Right cardiac atrium (tissue), 5 donors: ENCODE results near the gene NFATC2IP. TPM values are rescaled to one million over a fixed set of nuclear protein-coding genes. Genes with fewer than 3 reads are reported as not detected.
A peak's percentile ranks its signal among the peaks of the same experiment; 100 is the strongest.
"Not testable (repeated sequence)": the region's sequence is repeated elsewhere in the genome, so short reads cannot be mapped to it uniquely, and the experiment has no call there.

Experiments
- ATAC-seq, 2 donors: fragments of 200-7000 bp; cut with Tn5 transposase; one replicate each; pipeline versions ENCODE4 v1.8.0 to v1.9.1; 2020; ENCODE audit warnings: moderate library complexity in 2 of 2, mild to moderate bottlenecking in 1 of 2
- DNase-seq, 3 donors: peaks; one replicate each; pipeline ENCODE4 v3.0.0-alpha.2; 2020
- H3K27ac ChIP-seq: one replicate; pipeline ENCODE4 v1.5.1; 2013; ENCODE audit warnings: mild to moderate bottlenecking, low read length, control low read depth, moderate library complexity
- H3K27me3 ChIP-seq: one replicate; pipeline ENCODE4 v1.6.1; 2013; ENCODE audit not compliant: control insufficient read depth, insufficient read depth
- H3K4me1 ChIP-seq: one replicate; pipeline ENCODE4 v1.6.1; 2013; ENCODE audit warnings: low read length; ENCODE audit not compliant: control insufficient read depth, insufficient read depth
- H3K4me3 ChIP-seq: one replicate; pipeline ENCODE4 v1.5.1; 2013; ENCODE audit warnings: low read length, control low read depth
- H3K9me3 ChIP-seq: one replicate; pipeline ENCODE4 v1.6.1; 2013; ENCODE audit warnings: low read length; ENCODE audit not compliant: control insufficient read depth
- WGBS: extraction: QIAGEN DNeasy Blood & Tissue Kit; methylation state at CpG from one replicate; pipeline ENCODE4 v1.1.7; 2013; 5-methylcytosine and 5-hydroxymethylcytosine counted together
- intact Hi-C, 4 donors: fragments of 100-400 bp; cut with DNase I; formaldehyde crosslinking; loops; one replicate each; pipeline versions ENCODE4 v1.11.0 to v1.14.0; 2022 to 2023
- polyA plus RNA-seq: library from polyadenylated mRNA; stranded (reverse); fragments of 200-250 nt; gene quantifications from one replicate; pipeline ENCODE4 v1.2.3, GENCODE V29; 2013
- total RNA-seq, 4 donors: library from RNA; stranded (reverse); fragmentation: NEBNext Ultra II Directional; extraction: Animal tissue kit (Norgen Biotek cat#: 25700); gene quantifications; one replicate each; pipeline ENCODE4 v1.2.1, GENCODE V29; 2021
- donor health status: healthy with polysubstance abuse.
- donor health status: DM: no; HTN: yes; CAD: no.
- donor health status: DM: no; HTN: no; CAD: no.
- donor health status: DM: no; HTN: yes; CAD: no; lungs with severe emphysema.
- donor health status: DM: yes; HTN: yes; CAD: no.

The NFATC2IP gene
- total and polyA plus RNA-seq, 5 donors = 13.4 to 18.0 (median 17.2) TPM

DNA sequence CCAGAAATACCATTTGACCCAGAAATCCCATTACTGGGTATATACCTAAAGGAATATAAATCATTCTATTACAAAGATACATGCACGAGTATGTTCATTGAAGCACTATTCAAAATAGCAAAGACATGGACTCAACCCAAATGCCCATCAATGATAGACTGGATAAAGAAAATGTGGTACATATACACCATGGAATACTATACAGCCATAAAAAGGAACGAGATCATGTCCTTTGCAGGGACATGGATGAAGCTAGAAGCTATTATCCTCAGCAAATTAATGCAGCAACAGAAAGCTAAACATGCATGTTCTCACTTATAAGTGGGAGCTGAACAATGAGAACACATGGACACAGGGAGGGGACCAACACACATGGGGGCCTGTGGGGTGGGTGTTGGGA, 24.5 kb upstream of the NFATC2IP start:
- not testable (repeated sequence) for H3K4me3 ChIP-seq, DNase-seq, ATAC-seq, H3K4me1 ChIP-seq, H3K27ac ChIP-seq, H3K27me3 ChIP-seq, H3K9me3 ChIP-seq
- intact Hi-C loops = loop anchor here in 1 of 4 donors (5.0 kb wide), 1 partner anchor 44 kb away; no protein-coding TSS in a partner anchor
- 78% methylated on average over 2 of the region's 2 CpGs for WGBS

DNA sequence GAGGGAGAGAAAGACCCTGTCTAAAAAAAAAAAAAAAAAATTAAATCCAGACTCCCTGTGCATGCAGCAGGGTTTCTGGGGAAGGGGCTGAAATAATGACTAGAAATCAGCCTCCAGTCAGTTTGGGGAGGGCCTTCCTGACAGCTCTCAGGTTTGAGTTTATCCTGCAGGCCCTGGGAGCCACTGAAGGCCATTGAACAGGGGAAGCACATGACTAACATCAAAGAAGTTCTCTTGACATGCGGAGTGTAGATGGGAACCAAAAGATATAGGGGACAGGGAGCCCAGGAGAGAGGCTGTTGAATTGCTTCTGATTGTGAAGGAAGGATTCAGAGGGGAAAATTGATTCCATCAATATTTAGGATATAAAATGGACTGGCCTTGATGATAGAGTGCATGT, 22.9 kb upstream of the NFATC2IP start:
- no peak for DNase-seq
- no peak for ATAC-seq
- 82% methylated on average over 1 of the region's 1 CpG for WGBS
- Histone ChIP-seq H3K27ac (no peak overlapping the region), H3K9me3 (no peaks in the 10 kb centered on the region), H3K4me3 (no peak overlapping the region), H3K4me1 (no peaks in the 10 kb centered on the region), H3K27me3 (no peaks in the 10 kb centered on the region)
- intact Hi-C loops = loop anchor here in 2 of 4 donors (2.0 to 5.0 kb wide), 2 partner anchors 17 to 46 kb away; no protein-coding TSS in a partner anchor

DNA sequence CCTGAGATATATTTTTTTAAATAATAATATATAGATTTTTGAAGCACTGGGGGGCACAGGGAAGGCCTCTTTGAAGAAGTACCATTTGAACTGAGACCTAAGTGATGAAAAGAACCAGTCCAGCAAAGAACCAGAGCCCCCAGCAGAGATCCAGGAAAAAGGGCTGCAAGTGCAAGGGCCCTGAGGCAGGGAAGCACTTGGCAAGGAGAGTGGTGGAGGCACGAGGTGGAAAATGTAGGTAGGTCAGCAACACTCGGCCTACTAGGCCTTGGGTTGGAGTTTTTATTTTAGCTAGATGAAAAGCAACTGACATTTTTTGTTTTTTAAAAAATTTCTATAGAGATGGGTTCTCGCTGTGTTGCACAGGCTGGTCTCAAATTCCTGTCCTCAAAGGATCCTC, 20.5 kb upstream of the NFATC2IP start:
- H3K4me3 ChIP-seq = no peak overlapping the region
- no peaks in the 10 kb centered on the region for H3K4me1 ChIP-seq
- H3K9me3 ChIP-seq = no peaks in the 10 kb centered on the region
- intact Hi-C loops = no loop called here
- ATAC-seq (no peak), DNase-seq (no peak)
- H3K27me3 ChIP-seq = no peaks in the 10 kb centered on the region
- no peak overlapping the region for H3K27ac ChIP-seq
- WGBS = 90% methylated on average over 3 of the region's 3 CpGs

DNA sequence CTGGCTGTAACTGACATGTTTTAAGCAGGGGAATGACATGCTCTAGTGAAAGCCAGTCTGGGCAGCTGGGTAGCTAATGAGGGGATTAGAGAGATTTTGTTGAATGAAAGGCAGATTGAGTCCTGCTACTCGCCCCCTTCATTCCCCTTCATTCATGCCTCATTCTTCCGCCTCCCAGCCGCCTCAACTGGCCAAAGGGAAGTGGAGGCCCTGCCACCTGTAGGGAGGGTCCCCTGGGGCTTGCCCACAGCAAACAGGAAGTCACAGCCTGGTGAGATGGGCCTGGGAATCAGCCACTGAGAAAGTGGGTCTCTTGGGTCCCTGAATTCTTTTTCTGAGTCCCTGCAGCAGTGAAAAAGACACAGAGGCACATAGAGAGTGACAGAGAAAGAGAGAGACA, 20.1 kb upstream of the NFATC2IP start:
- Histone ChIP-seq H3K4me3 (no peak overlapping the region), H3K27ac (no peak overlapping the region), H3K27me3 (no peaks in the 10 kb centered on the region), H3K9me3 (no peaks in the 10 kb centered on the region), H3K4me1 (no peaks in the 10 kb centered on the region)
- DNase-seq (no peak), ATAC-seq (no peak)
- 62% methylated on average over 3 of the region's 3 CpGs for WGBS
- intact Hi-C loops = no loop called here

DNA sequence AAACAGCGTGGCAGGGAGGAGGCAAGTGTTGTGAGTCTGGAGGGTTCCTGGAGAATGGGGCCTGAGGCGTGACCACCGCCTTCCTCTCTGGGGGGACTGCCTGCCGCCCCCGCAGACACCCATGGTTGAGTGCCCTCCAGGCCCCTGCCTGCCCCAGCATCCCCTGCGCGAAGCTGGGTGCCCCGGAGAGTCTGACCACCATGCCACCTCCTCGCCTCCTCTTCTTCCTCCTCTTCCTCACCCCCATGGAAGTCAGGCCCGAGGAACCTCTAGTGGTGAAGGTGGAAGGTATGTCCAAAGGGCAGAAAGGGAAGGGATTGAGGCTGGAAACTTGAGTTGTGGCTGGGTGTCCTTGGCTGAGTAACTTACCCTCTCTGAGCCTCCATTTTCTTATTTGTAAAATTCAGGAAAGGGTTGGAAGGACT, 18.9 kb upstream of the NFATC2IP start, which contains the start of gene CD19:
CD19 (plus strand) TSS at position 171 of the 425 bp plus-strand sequence; CDS start at position 201, 30 bp downstream.
- Histone ChIP-seq H3K4me3 (no peak within 1 kb of the TSS), H3K27me3 (no peaks in the 10 kb centered on the region), H3K27ac (no peak within 1 kb of the TSS), H3K9me3 (no peaks in the 10 kb centered on the region), H3K4me1 (no peaks in the 10 kb centered on the region)
- intact Hi-C loops = no loop called here
- WGBS = 92% methylated on average over 10 of the region's 10 CpGs
- ATAC-seq (no peak), DNase-seq (no peak)

DNA sequence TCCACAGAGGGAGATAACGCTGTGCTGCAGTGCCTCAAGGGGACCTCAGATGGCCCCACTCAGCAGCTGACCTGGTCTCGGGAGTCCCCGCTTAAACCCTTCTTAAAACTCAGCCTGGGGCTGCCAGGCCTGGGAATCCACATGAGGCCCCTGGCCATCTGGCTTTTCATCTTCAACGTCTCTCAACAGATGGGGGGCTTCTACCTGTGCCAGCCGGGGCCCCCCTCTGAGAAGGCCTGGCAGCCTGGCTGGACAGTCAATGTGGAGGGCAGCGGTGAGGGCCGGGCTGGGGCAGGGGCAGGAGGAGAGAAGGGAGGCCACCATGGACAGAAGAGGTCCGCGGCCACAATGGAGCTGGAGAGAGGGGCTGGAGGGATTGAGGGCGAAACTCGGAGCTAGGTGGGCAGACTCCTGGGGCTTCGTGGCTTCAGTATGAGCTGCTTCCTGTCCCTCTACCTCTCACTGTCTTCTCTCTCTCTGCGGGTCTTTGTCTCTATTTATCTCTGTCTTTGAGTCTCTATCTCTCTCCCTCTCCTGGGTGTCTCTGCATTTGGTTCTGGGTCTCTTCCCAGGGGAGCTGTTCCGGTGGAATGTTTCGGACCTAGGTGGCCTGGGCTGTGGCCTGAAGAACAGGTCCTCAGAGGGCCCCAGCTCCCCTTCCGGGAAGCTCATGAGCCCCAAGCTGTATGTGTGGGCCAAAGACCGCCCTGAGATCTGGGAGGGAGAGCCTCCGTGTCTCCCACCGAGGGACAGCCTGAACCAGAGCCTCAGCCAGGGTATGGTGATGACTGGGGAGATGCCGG, 18.2 kb upstream of the NFATC2IP start:
- Histone ChIP-seq H3K27me3 (no peaks in the 10 kb centered on the region), H3K27ac (no peak overlapping the region), H3K4me1 (no peaks in the 10 kb centered on the region), H3K9me3 (no peaks in the 10 kb centered on the region), H3K4me3 (no peak overlapping the region)
- no peak for DNase-seq
- 82% methylated on average over 20 of the region's 20 CpGs for WGBS
- ATAC-seq = no peak
- intact Hi-C loops = no loop called here

DNA sequence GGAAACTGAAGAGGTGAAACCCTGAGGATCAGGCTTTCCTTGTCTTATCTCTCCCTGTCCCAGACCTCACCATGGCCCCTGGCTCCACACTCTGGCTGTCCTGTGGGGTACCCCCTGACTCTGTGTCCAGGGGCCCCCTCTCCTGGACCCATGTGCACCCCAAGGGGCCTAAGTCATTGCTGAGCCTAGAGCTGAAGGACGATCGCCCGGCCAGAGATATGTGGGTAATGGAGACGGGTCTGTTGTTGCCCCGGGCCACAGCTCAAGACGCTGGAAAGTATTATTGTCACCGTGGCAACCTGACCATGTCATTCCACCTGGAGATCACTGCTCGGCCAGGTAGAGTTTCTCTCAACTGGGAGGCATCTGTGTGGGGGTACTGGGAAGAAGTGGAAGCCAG, 17.6 kb upstream of the NFATC2IP start:
- no peaks in the 10 kb centered on the region for H3K9me3 ChIP-seq
- H3K4me1 ChIP-seq = no peaks in the 10 kb centered on the region
- ATAC-seq = no peak
- intact Hi-C loops = no loop called here
- H3K27me3 ChIP-seq = no peaks in the 10 kb centered on the region
- 76% methylated on average over 8 of the region's 8 CpGs for WGBS
- no peak overlapping the region for H3K4me3 ChIP-seq
- H3K27ac ChIP-seq = no peak overlapping the region
- DNase-seq = no peak

DNA sequence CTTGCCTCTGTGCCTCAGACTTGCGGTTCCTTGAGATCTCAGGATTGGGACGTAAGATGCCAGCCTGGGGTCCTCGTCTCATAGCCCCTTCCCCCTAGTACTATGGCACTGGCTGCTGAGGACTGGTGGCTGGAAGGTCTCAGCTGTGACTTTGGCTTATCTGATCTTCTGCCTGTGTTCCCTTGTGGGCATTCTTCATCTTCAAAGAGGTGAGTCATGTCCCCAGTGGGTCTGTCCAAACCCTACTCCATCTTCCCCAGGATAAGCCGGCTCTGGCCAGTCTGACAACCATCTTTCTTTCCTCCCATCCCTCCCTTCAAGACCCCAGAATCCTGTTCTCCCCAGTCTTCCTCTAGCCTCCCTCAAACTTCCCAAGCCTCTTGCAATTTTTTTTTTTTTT, 15.4 kb upstream of the NFATC2IP start:
- H3K27me3 ChIP-seq = no peaks in the 10 kb centered on the region
- H3K4me3 ChIP-seq = no peak overlapping the region
- H3K27ac ChIP-seq = no peak overlapping the region
- no peak for DNase-seq
- WGBS = 92% methylated on average over 4 of the region's 4 CpGs
- no peaks in the 10 kb centered on the region for H3K9me3 ChIP-seq
- intact Hi-C loops = no loop called here
- ATAC-seq = no peak
- no peaks in the 10 kb centered on the region for H3K4me1 ChIP-seq

DNA sequence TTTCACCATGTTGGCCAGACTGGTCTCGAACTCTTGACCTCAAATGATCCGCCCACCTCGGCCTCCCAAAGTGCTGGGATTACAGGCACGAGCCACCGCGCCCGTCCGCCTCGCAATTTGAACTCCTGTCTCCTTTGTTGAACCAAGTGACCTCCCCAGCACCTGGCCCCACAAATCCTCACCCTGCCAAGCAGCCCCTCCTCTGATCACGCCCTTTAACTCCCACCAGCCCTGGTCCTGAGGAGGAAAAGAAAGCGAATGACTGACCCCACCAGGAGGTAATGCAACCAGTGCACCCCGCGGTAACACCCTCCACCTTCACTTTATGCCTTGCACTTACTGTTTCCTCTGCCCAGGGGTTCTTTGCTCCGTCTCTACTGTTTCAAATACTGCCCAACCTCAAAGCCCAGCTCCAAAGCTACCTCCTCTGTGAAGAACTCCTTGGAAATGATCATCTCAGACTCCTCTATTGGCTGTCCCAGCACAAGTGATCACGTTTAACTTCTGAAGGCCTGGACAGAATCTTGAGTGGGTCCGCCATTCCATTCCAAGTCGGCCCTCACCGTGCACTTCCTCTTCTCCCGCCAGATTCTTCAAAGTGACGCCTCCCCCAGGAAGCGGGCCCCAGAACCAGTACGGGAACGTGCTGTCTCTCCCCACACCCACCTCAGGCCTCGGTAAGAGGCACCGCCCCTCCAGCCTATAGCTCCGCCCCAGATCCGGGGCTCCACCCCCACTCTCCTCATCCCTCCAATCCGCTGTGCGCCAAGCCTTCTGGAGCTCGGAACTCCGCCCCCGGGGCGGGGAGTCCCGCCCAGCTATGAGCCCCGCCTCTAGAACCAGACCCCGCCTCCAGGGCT, 14.6 kb upstream of the NFATC2IP start:
- peak; percentile 88 to 95 (median 93) for DNase-seq
- intact Hi-C loops = no loop called here
- Histone ChIP-seq H3K9me3 (no peaks in the 10 kb centered on the region), H3K27me3 (no peaks in the 10 kb centered on the region), H3K27ac (no peak overlapping the region), H3K4me3 (peak overlapping the region; percentile 36), H3K4me1 (no peaks in the 10 kb centered on the region)
- ATAC-seq = peak; percentile 96 to 99
- WGBS = 30% methylated on average over 36 of the region's 36 CpGs

DNA sequence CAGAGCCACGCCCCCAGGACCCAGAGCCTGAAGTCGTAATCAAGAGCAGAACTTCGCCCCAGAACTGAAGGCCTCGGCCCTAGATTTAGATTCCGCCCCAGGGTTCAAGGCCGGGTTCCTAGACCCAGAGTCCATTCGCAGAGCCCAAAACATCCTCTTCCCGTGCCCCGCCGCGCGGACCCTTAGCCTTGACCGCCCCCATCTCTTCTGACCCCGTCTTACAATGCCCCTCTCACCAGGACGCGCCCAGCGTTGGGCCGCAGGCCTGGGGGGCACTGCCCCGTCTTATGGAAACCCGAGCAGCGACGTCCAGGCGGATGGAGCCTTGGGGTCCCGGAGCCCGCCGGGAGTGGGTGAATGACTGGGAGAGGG, 14.0 kb upstream of the NFATC2IP start:
- H3K9me3 ChIP-seq = no peaks in the 10 kb centered on the region
- intact Hi-C loops = no loop called here
- no peaks in the 10 kb centered on the region for H3K4me1 ChIP-seq
- 67% methylated on average over 26 of the region's 26 CpGs for WGBS
- no peak overlapping the region for H3K4me3 ChIP-seq
- ATAC-seq (peak in 1 of 2 donors; percentile 6), DNase-seq (peak in 1 of 3 donors; percentile 67)
- H3K27ac ChIP-seq = no peak overlapping the region
- no peaks in the 10 kb centered on the region for H3K27me3 ChIP-seq

DNA sequence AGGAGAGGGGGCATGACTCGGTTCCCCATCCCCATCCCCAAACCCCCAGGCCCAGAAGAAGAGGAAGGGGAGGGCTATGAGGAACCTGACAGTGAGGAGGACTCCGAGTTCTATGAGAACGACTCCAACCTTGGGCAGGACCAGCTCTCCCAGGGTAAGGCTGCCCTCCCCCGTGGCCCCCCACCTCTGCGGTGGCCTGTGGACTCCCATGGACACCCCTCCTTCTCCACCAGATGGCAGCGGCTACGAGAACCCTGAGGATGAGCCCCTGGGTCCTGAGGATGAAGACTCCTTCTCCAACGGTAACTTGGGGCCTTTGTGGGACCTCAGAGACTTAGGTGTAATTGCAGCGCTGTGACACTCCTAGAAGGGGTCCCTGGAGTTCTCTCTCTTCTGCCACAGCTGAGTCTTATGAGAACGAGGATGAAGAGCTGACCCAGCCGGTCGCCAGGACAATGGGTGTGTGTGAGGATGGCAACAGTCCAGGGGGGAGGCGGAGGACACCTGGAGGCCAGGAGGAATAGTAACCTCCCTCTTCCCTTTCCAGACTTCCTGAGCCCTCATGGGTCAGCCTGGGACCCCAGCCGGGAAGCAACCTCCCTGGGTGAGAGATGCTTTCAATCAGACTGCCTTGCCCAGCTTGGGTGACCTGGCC, 13.4 kb upstream of the NFATC2IP start:
- no peak for ATAC-seq
- Histone ChIP-seq H3K27ac (no peak overlapping the region), H3K27me3 (no peaks in the 10 kb centered on the region), H3K4me3 (no peak overlapping the region), H3K9me3 (no peaks in the 10 kb centered on the region), H3K4me1 (no peaks in the 10 kb centered on the region)
- intact Hi-C loops = no loop called here
- no peak for DNase-seq
- WGBS = 80% methylated on average over 14 of the region's 14 CpGs
